BJ (cell line): Measurements from ENCODE around the gene L3MBTL2. TPM values are rescaled to one million over a fixed set of nuclear protein-coding genes. Genes with fewer than 3 reads are reported as not detected.

ENCODE experiments used
- CTCF ChIA-PET: fragments of 350-600 bp; formaldehyde crosslinking; extraction: SDS; loops from one replicate; lab custom pipeline; 2021; ENCODE audit warnings: antibody characterized with exemption, inconsistent platforms; lab: Yijun Ruan, JAX
- POLR2A ChIA-PET: fragments of 300-600 bp; sonication (Branson Sonifier 250); formaldehyde crosslinking; extraction: SDS; loops from one replicate; lab custom pipeline; 2021; ENCODE audit warnings: antibody characterized with exemption; lab: Charles Lee
- DNase-seq: peaks from one replicate; pipeline ENCODE4 v3.0.0-alpha.2; 2011; ENCODE audit warnings: low read depth
- H3K27me3 ChIP-seq: 2 replicates; pipeline ENCODE4 v1.6.0; 2011; ENCODE audit warnings: low read length; ENCODE audit not compliant: control insufficient read depth, insufficient read depth
- H3K36me3 ChIP-seq: 2 replicates; pipeline ENCODE4 v1.5.1; 2011; ENCODE audit warnings: low read length; ENCODE audit not compliant: control insufficient read depth, insufficient read depth
- H3K4me3 ChIP-seq: 2 replicates; pipeline ENCODE4 v1.5.1; 2011; ENCODE audit warnings: low read depth, mild to moderate bottlenecking, control low read depth, low read length
- CTCF ChIP-seq: IDR thresholded peaks from 2 replicates; pipeline ENCODE4 v1.5.1; 2011; ENCODE audit warnings: low read depth, mild to moderate bottlenecking, control low read depth, inconsistent platforms, low read length, moderate library complexity; ENCODE audit not compliant: insufficient read depth
- polyA plus RNA-seq: library from polyadenylated mRNA; depleted of rRNA; stranded (reverse); fragments of >200 nt; gene quantifications from 2 replicates; pipeline ENCODE4 v1.2.3, GENCODE V29; 2011

L3MBTL2 gene
- polyA plus RNA-seq, 1 experiment = 26.5 TPM

GRCh38 chr22:41261541-41262249, 56.6 kb downstream of the L3MBTL2 start:
- no peaks in the 10 kb centered on the region for H3K27me3 ChIP-seq
- DNase-seq = no peak
- peaks cover 57% of the 10 kb centered on the region for H3K36me3 ChIP-seq
- TF ChIP-seq CTCF = no peak
- H3K4me3 ChIP-seq = no peak overlapping the region
- POLR2A ChIA-PET = no interaction called here
- CTCF ChIA-PET = interaction anchor here (0.6 kb wide), 1 partner anchor 38 kb away, joined by 3 read pairs; no protein-coding TSS in a partner anchor

GRCh38 chr22:41262250-41262765, 57.2 kb downstream of the L3MBTL2 start:
- Histone ChIP-seq H3K36me3 (peaks cover 58% of the 10 kb centered on the region), H3K27me3 (no peaks in the 10 kb centered on the region), H3K4me3 (no peak overlapping the region)
- TF ChIP-seq CTCF = no peak
- ChIA-PET CTCF (interaction anchor here (0.6 kb wide), 1 partner anchor 37 kb away, joined by 3 read pairs; no protein-coding TSS in a partner anchor), POLR2A (no interaction called here)
- no peak for DNase-seq

- POLR2A ChIA-PET = no interaction called here
- no peak for TF ChIP-seq CTCF
- CTCF ChIA-PET = interaction anchor here (1.4 kb wide), 1 partner anchor 11 kb away, joined by 3 read pairs; no protein-coding TSS in a partner anchor
- DNase-seq = no peak
- Histone ChIP-seq H3K36me3 (peaks cover 59% of the 10 kb centered on the region), H3K27me3 (no peaks in the 10 kb centered on the region), H3K4me3 (no peak overlapping the region)
Measured at GRCh38 chr22:41263704-41264103, 58.6 kb downstream of the L3MBTL2 start.

- CTCF ChIA-PET = interaction anchor here (1.4 kb wide), 1 partner anchor 10 kb away, joined by 3 read pairs; no protein-coding TSS in a partner anchor
- DNase-seq = no peak
- POLR2A ChIA-PET = interaction anchor here (0.6 kb wide), 1 partner anchor 117 kb away, joined by 3 read pairs; the partner anchor contains the start of gene TEF
- peaks cover 56% of the 10 kb centered on the region for H3K36me3 ChIP-seq
- H3K27me3 ChIP-seq = no peaks in the 10 kb centered on the region
- TF ChIP-seq CTCF = no peak
- no peak overlapping the region for H3K4me3 ChIP-seq
Measured at GRCh38 chr22:41264408-41264941, 59.4 kb downstream of the L3MBTL2 start.

- H3K27me3 ChIP-seq = no peaks in the 10 kb centered on the region
- no peak for DNase-seq
- no peak overlapping the region for H3K4me3 ChIP-seq
- ChIA-PET POLR2A (no interaction called here), CTCF (no interaction called here)
- TF ChIP-seq CTCF = no peak
- peaks cover 39% of the 10 kb centered on the region for H3K36me3 ChIP-seq
Measured at GRCh38 chr22:41267958-41268357, 62.8 kb downstream of the L3MBTL2 start.
